ENCODE results near the gene BFSP1. TPM values are rescaled to one million over a fixed set of nuclear protein-coding genes. Genes with fewer than 3 reads are reported as not detected.

Gene BFSP1
- total RNA-seq, 1 donor from 2014 or later, result not detected

DNA sequence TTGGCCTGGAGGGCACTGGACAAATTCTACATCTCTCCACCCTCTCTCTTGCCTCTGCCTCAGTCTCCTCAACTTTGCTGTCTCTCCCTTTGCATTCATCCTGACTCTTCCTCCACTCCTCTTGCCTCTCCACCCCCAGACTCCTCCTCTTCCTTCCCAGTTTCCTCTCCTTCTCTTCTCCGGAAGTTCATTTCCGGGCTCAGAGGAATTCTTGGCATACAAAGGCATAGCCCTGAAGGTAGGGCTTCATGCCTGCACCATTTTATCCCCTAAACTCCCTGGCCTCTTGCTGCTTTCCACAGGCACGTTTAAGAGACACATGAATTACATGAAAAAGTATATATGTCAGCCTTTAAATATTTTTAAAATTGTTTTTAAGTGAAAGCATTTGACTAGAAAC, 10.6 kb downstream of the BFSP1 start:
- no peak for DNase-seq (ENCODE audit: low spot score in 2 of 2)
- Histone ChIP-seq H3K4me3 (no peak overlapping the region), H3K9me3 (no peaks in the 10 kb centered on the region), H3K4me1 (no peaks in the 10 kb centered on the region), H3K27me3 (no peaks in the 10 kb centered on the region), H3K27ac (no peak overlapping the region), H3K36me3 (no peaks in the 10 kb centered on the region)
- TF ChIP-seq, protein P1, sequence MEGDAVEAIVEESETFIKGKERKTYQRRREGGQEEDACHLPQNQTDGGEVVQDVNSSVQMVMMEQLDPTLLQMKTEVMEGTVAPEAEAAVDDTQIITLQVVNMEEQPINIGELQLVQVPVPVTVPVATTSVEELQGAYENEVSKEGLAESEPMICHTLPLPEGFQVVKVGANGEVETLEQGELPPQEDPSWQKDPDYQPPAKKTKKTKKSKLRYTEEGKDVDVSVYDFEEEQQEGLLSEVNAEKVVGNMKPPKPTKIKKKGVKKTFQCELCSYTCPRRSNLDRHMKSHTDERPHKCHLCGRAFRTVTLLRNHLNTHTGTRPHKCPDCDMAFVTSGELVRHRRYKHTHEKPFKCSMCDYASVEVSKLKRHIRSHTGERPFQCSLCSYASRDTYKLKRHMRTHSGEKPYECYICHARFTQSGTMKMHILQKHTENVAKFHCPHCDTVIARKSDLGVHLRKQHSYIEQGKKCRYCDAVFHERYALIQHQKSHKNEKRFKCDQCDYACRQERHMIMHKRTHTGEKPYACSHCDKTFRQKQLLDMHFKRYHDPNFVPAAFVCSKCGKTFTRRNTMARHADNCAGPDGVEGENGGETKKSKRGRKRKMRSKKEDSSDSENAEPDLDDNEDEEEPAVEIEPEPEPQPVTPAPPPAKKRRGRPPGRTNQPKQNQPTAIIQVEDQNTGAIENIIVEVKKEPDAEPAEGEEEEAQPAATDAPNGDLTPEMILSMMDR (IDR thresholded peaks at IDR 0.05), result no peak
- intact Hi-C loops (cut with DNase I), result no loop called here

DNA sequence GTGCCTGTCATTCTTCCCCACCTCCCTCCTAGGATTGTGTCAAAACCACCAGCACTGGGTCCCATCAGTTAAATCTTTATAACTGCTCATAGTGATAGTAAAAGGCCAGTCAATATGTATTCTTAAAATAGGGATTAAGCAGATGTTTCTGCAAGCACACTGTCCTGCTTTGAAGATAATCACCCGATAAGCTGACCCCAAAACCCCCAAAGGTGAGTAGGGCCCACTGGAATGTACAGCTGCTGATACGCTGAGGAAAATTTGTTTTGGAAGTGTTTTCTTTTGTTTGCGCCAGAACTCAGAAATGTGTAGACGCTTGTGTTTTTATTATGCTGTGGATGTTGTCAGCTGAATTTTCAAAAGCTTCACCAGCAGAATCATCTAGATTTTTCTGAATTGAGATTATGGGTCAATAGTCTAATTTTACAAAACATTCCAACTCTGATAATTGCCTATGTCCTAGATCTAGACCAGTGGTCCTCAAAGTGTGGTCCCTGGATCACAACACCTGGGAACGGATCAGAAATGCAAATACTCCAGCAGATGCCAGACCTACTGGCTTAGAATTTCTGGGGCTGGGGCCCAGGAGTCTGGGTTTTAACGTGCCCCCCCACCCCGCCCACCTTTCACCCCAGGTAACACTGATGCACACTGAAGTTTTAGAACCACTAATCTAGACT, 11.4 kb downstream of the BFSP1 start:
- TF ChIP-seq, protein P1 (IDR thresholded peaks at IDR 0.05), result no peak
- Histone ChIP-seq H3K4me3 (no peak overlapping the region), H3K27me3 (no peaks in the 10 kb centered on the region), H3K36me3 (no peaks in the 10 kb centered on the region), H3K27ac (no peak overlapping the region), H3K4me1 (no peaks in the 10 kb centered on the region), H3K9me3 (no peaks in the 10 kb centered on the region)
- DNase-seq (ENCODE audit: low spot score in 2 of 2), result no peak
- intact Hi-C loops (cut with DNase I), result no loop called here

DNA sequence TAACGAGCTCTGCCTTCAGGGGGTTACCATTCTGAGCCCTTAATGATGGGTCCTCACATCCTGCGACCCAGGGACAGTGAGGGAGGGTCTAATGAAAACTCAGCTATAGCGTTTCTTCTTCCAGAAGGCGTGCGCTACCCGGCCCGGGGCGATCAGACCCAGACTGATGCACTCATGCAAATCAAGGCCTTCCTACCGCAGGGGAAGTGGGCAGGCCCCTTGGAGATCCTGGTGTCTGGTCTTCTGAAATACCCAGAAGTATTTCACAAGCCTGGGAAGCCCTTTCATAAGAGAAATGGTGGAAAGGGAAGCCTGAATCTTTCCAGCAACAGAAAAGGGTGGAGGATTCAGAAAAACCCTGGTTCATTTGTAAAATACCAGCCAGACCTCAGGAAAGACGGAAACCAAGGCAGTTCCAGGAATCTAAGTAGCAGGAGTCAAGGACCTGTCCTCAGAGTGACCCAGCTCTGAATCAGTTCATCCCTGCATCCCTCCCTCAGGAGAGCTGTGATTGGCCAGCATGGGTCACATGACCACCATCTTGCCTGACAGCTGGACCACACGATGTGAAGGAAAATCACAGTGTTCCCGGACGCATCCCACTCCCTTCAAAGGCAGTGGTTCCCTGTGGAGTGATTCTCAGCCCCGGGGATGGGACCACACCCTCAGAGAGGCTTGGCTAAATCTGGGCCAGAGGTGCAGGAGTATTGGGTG, 12.7 kb downstream of the BFSP1 start:
- DNase-seq (ENCODE audit: low spot score in 2 of 2), result no peak
- Histone ChIP-seq H3K27me3 (no peaks in the 10 kb centered on the region), H3K27ac (no peak overlapping the region), H3K4me1 (no peaks in the 10 kb centered on the region), H3K36me3 (no peaks in the 10 kb centered on the region), H3K9me3 (no peaks in the 10 kb centered on the region), H3K4me3 (no peak overlapping the region)
- TF ChIP-seq, protein P1 (IDR thresholded peaks at IDR 0.05), result no peak
- intact Hi-C loops (cut with DNase I), result no loop called here

DNA sequence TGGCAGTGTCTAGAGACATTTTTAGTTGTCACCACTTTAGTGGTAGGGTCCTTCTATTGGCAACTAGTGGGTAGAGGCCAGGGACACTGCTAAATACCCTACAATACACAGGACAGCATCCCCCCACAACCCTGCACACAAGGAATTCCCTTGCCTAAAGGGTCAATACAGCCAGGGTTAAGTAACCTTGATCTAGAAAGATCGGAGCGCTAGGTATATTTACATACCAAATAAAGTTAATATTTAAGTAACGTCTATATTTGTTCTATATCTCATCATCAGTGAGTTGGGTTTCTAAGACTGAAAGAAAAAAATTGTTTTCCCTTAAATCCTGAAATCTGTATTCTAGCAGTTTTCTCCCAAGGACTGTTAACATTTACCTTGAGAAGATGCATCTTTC, 16.1 kb downstream of the BFSP1 start:
- no peak for DNase-seq (ENCODE audit: low spot score in 2 of 2)
- intact Hi-C loops (cut with DNase I), result no loop called here
- no peaks in the 10 kb centered on the region for H3K9me3 ChIP-seq
- no peaks in the 10 kb centered on the region for H3K27me3 ChIP-seq
- no peaks in the 10 kb centered on the region for H3K4me1 ChIP-seq
- H3K36me3 ChIP-seq, result no peaks in the 10 kb centered on the region
- H3K4me3 ChIP-seq, result no peak overlapping the region
- H3K27ac ChIP-seq, result no peak overlapping the region
- TF ChIP-seq, protein P1 (IDR thresholded peaks at IDR 0.05), result no peak

DNA sequence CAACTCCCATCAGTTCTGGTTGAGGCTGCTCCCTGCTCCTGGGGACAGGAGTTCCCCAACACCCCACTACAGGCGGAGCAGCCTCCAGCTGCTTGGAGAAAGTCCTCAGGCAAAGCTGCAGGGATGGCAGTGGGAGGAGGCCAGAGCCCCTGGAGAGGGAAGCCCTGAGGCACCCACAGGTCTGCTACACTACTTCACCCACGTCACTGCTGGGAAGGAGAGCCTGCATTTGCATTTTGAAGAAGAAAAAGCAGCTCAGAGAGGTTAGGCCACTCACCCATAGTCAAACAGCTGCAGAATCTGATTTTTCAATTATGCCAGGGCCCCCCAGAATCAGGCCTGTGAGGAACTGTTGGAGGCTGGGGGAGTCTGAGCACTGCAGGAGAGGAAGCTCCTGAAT, 17.2 kb downstream of the BFSP1 start:
- H3K27ac ChIP-seq, result no peak overlapping the region
- TF ChIP-seq, protein P1 (IDR thresholded peaks at IDR 0.05), result no peak
- H3K4me3 ChIP-seq, result no peak overlapping the region
- intact Hi-C loops (cut with DNase I), result no loop called here
- no peaks in the 10 kb centered on the region for H3K4me1 ChIP-seq
- DNase-seq (ENCODE audit: low spot score in 2 of 2), result no peak
- no peaks in the 10 kb centered on the region for H3K36me3 ChIP-seq
- no peaks in the 10 kb centered on the region for H3K9me3 ChIP-seq
- no peaks in the 10 kb centered on the region for H3K27me3 ChIP-seq
